Activated T-cell treated with anti-CD3 and anti-CD28 coated beads for 4 hours (primary cell): Measurements from ENCODE around the gene PHPT1.
A peak's percentile ranks its signal among the peaks of the same experiment; 100 is the strongest.
"Not testable (repeated sequence)": the region's sequence is repeated elsewhere in the genome, so short reads cannot be mapped to it uniquely, and the experiment has no call there.

Source experiments
- DNase-seq: peaks from one replicate; pipeline ENCODE4 v3.0.0-alpha.2; 2020

Gene PHPT1

GRCh38 chr9:136861874-136862457 is 12.8 kb downstream of the PHPT1 start:
- no peak for DNase-seq

GRCh38 chr9:136862849-136863622 is 13.8 kb downstream of the PHPT1 start:
- no peak for DNase-seq

DNA sequence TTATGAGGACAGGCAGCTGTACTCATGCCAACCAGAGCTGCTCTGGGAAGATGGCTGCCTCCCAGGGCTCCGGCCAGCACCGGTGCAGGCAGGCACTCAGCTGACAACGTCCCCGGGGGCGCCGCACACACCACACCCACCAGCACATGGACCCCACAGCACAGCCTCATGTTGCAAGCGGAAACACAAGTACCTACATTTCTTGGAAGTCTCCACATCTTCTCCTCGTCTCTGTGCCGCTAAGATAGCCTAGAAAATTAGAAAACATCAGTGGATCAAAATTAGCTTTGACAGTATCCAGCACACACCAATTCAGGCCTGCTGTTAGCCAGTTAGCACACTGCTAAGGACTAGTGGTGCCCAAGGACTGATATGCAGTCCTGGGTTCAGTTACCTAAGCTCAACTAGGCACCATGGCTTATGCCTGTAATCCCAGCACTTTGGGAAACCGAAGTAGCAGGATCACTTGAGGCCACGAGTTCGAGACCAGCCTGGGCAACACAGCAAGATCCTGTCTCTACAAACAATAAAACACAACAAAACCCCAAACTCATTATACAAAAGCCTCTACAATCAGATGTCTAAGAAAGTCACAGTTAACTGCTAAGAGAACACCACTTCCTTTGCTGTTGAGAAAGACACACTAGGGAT is 14.5 kb downstream of the PHPT1 start:
- DNase-seq = no peak

DNA sequence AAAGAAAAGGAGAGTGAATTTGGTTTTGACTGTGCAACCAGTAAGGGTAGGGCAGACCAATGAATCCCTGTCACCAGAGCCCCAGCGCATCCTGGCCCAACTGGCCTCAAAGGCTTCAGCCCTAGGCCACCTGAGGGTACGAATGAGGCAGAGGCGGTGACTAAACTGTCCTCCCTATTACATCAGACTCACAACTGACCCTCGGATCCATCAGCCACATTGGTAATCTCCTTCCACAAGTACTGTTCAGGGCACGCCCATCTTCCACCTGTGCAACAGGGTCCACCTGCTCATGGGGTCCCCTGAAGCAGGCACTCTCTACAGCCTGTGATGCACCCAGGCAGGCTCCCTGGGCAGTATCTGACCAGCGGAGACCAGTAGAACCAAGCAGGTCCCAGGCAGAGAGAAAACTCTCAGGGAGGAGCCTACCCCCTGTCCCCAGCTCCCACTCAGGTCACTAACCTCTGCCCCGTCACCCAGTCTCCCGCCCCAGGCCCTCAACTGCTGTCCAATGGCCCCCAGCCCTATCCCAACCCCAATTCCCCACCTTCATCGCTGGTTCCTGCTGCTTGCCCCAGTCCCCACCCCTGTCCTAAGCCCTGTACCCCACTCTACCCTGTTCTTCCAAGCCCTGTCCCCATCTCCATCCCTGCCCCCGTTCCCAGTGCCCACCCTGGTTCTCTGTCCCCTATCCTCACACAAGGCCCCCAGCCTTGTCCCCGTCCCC is 16.0 kb downstream of the PHPT1 start:
- DNase-seq = no peak

GRCh38 chr9:136865768-136866103 is 16.5 kb downstream of the PHPT1 start:
- no peak for DNase-seq

GRCh38 chr9:136866898-136867421 is 17.8 kb downstream of the PHPT1 start:
- not testable (repeated sequence) for DNase-seq

DNA sequence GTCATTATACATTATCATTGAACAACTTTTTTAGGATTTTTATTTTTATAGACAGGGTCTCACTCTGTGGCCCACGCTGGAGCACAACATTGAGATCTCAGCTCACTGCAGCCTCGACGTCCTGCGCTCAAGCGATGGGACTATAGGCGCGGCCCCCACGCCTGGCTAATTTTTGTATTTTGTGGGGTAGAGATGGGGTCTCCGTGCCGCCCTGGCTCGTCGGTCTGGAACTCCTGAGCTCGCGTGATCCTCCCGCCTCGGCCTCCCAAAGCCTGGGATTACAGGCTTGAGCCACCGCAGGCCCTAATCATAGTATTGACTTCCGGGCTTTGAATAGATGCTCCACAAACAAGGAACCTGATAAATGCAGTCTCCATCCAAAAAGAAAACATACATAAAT is 18.3 kb downstream of the PHPT1 start:
- no peak for DNase-seq

- DNase-seq = no peak
These were observed 18.7 kb downstream of the PHPT1 start for GRCh38 chr9:136867917-136868316.

DNA sequence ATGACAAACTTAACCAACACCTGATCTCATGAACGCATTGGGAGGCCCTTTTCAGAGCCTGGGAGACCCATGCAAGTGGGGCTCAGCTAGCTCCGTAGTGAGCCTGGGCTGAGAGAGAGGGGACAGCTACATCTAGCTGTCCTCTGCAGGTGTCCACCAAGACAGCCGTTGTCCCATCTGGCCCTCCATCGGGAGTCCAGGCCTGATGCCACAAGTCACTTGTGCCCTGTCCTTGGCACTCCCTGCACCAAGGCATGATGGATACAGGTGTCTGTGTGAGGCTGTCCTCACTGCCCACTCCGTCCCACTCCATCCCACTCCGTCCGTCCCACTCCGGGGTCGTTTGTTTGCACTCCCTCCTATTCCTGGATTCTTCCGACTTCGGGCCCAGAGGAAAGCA is 19.4 kb downstream of the PHPT1 start:
- no peak for DNase-seq

- not testable (repeated sequence) for DNase-seq
These were observed 20.4 kb downstream of the PHPT1 start for GRCh38 chr9:136869611-136870010.

DNA sequence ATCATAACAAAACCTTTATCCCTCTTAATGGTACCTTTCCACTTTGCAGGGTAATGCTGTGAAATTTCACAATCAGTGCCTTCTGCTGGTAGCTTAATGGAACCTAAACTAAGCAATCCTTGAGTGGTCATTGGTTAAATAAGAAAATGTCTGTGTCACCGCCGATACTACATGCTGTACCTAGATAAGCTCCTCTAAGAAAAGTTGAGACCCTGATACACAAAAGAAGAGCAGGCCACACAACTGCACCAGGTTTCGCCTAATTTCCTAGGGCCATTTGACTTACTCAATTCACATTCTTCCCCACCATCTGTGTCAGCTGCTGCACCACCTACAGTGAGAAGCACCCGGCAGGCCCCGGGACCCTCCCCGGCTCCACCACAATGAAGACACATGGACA is 25.9 kb downstream of the PHPT1 start:
- DNase-seq = no peak

GRCh38 chr9:136876476-136876875 is 27.3 kb downstream of the PHPT1 start:
- no peak for DNase-seq

DNA sequence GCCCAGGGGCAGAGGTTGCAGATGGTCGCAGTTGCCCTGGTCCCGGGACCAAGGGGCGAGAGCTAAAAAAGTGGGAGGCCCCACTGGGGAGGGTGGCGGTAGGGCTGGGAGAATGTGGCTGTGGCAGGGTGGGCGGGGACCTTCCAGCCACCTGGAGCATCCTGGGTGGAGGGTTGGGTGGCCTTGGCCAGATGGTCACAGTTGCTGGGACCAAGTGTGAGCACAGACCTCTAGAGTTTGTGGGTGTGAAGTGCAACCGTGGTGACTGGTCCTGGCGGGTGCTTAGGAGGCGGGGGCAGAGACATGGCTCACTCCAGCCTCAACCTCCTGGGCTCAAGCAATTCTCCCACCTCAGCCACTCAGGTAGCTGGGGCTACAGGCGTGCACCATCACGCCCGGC is 31.4 kb downstream of the PHPT1 start:
- DNase-seq = no peak

DNA sequence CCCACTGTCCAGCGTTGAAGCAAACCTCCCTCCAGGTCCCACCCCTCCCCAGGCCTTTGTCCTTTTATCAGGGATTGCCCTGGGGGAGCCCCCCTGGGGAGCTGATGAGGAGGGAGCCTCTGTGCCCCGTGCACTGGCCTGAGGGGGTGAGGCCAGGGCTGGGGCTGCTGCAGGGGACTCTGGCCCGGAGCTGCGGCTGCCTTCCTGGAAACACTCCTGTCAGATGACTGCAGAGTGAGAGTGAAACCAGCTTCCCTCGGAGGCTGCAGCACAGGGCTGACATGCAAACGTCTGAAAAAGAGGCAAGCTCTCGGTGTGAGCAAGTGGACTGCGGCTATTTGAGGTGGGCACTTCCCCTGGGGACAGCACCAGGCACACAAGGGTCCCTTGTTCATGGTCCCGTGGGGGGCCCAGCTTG is 32.5 kb downstream of the PHPT1 start:
- peak; percentile 19 for DNase-seq

DNA sequence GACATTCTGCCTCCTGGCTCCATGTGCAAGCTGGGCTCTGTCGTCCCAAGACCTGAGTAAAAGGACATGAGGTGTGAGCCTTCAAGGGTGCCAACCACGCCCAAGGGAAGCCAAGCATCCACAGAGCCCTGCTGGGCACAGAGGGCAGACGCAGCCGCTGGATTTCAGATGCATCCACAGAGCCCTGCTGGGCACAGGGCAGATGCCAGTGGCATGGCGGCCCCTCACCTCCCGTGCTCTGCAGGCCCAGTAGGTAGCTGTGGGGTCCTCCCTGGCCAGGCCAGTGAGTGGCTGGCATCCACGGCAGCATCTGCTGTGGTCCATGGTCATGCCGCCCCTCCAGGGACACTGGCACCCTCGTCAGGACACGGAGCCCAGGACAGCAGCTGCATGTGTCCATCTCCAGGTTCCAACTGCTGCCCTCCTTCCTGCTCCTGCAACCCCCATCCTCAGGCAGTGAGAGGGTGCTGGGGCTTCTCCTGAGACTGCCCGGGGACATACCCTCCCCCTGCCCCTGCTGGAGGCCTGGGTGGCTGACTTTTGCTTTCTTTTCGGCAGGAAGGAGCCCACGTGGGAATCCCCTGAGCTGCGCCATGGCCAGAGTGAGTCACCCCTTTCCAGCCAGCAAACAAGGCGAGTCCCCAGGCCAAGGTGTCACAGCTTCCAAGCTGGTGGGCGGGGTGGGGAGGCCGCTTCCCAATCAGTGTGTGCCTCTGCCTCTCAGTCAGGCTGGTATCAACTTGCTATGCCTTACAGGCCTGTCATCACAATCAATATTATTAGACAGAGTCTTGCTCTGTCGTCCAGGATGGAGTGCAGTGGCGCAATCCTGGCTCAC is 33.1 kb downstream of the PHPT1 start:
- peak; percentile 89 for DNase-seq

- DNase-seq = not testable (repeated sequence)
These were observed 33.7 kb downstream of the PHPT1 start for GRCh38 chr9:136882947-136883283.

- not testable (repeated sequence) for DNase-seq
These were observed 34.5 kb downstream of the PHPT1 start for GRCh38 chr9:136883670-136884069.

DNA sequence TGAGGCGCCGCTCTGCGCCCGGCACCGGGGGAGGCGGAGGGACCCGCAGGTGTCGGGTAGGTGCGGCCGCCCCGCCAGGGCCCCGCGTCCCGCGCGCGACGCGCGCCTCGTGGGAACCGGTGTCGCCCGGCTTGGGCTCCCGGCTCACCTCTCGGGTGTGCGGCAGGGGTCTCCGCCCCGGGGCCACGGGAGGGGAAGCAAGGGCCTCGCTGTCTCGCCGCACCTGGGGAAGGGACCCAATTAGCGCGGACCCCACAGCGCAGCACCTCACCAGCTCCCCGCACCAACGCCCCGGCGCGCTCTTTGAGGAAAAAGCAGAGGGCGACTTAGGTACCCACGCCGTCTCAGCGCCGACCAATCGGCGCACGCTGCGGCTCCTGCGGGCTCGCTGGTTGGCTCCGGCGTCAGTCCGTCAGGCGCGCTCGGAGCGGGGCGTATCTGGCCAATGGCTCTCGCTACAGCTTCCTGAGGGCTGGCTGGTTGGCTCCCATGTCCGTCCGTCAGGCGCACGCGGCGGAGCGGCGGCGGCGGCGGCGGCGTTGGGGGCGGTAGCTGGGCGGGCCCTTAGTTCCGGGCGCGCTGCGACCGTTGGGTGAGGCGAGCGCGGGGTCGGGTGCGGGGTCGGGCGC is 36.9 kb downstream of the PHPT1 start, which contains the start of gene TRAF2:
TSS of gene TRAF2 (plus strand) at position 567 of the 629 bp plus-strand sequence. CDS start 12,225 bp downstream, outside the sequence.
- peak; percentile 92 for DNase-seq

- DNase-seq = no peak
These were observed 37.7 kb downstream of the PHPT1 start for GRCh38 chr9:136886610-136887597.

DNA sequence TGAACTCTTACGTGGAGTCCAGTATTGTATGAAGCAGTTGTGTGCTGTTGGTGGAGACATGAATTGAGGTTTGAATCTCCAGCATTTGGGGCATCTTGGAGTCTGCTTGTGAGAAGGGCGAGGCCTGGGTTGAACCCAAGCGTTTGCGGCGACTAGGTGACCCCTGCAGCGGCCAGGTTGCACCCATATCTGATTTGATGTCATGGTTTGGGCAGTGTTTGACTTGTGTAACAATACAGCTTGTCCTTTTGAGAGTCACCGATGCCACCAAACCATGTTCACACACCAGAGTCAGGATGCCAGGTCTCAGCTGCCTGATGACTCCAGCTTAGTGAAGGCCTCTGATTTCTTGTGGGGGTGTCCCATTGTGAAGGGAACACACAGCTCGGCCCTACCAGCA is 39.2 kb downstream of the PHPT1 start:
- DNase-seq = no peak

- DNase-seq = no peak
These were observed 40.6 kb downstream of the PHPT1 start for GRCh38 chr9:136889858-136890257.
